ENCODE results near the gene ARMS2. TPM values are rescaled to one million over a fixed set of nuclear protein-coding genes. Genes with fewer than 3 reads are reported as not detected.

The ARMS2 gene
- total RNA-seq, 2 donors from 2014 or later: not detected

DNA sequence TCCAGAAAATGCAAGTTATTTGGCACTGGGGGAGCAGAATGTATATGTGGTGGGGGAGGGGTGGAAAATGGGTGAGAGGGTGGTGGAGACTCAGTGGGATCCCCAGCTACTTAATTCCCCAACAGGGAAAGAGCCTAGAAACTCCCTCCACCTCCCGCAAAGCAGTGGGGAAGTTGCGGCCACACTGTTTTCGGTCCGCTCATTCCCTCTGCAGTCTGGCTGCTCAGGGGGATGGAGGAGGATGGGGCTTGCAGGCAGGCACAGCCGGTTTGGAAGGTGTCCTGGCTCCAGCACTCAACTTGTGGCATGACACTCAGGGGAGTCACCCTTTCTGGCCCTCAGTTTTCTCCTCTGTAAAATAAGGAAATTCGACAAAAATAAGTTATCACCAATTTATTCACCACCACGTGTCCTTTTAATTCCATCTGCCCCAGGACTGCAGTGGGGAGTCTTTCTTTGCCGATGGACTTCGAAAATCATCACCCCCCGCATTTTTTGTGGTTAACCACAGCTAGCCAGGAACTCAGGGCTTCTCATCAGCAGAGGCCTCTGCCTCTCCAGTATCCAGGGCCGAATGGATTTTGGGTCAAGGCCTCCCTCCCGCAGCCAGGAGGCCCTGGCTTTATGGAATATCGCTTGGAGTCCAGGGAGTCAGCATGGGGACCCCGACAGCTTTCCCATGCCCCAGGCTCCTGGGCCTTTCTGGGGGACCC lies 5.3 kb downstream of the ARMS2 start:
- no peak for ATAC-seq

GRCh38 chr10:122460891-122461293 lies 6.4 kb downstream of the ARMS2 start:
- Mint-ChIP-seq H3K4me1 (peaks cover 21% of the 10 kb centered on the region), H3K4me3 (peak overlapping the region; percentile 69), H3K36me3 (ENCODE audit: low read depth) (no peaks in the 10 kb centered on the region), H3K27ac (no peak overlapping the region), H3K27me3 (peaks cover 56% of the 10 kb centered on the region)
- DNase-seq (no peak), ATAC-seq (no peak)
- no peaks in the 10 kb centered on the region for H3K9me3 ChIP-seq (ENCODE audit: control insufficient read depth, low read length, poor library complexity, severe bottlenecking)

More for the DNA sequence above, 5.3 kb downstream of the ARMS2 start:
- DNase-seq: no peak
- Mint-ChIP-seq H3K4me1 (peaks cover 17% of the 10 kb centered on the region), H3K4me3 (peak overlapping the region; percentile 43), H3K27ac (no peak overlapping the region), H3K27me3 (peaks cover 57% of the 10 kb centered on the region), H3K36me3 (ENCODE audit: low read depth) (no peaks in the 10 kb centered on the region)
- H3K9me3 ChIP-seq (ENCODE audit: control insufficient read depth, low read length, poor library complexity, severe bottlenecking): no peaks in the 10 kb centered on the region

- DNase-seq (no peak), ATAC-seq (peak; percentile 9)
- H3K9me3 ChIP-seq (ENCODE audit: control insufficient read depth, low read length, poor library complexity, severe bottlenecking): no peaks in the 10 kb centered on the region
- Mint-ChIP-seq H3K27me3 (peaks cover 55% of the 10 kb centered on the region), H3K36me3 (ENCODE audit: low read depth) (no peaks in the 10 kb centered on the region), H3K27ac (no peak within 1 kb of the TSS), H3K4me1 (peaks cover 21% of the 10 kb centered on the region), H3K4me3 (peak within 1 kb of the TSS; percentile 87)
These were observed 6.9 kb downstream of the ARMS2 start, which contains the start of gene HTRA1 for GRCh38 chr10:122461367-122461728. Gene HTRA1 (plus strand): TSS chr10:122461553. CDS start chr10:122461653, 100 bp downstream.

GRCh38 chr10:122461729-122462532 lies 7.5 kb downstream of the ARMS2 start:
- H3K9me3 ChIP-seq (ENCODE audit: control insufficient read depth, low read length, poor library complexity, severe bottlenecking): no peaks in the 10 kb centered on the region
- H3K27me3 Mint-ChIP-seq: peaks cover 60% of the 10 kb centered on the region
- peaks cover 21% of the 10 kb centered on the region for H3K4me1 Mint-ChIP-seq
- H3K27ac Mint-ChIP-seq: no peak overlapping the region
- peak; percentile 56 for ATAC-seq
- no peaks in the 10 kb centered on the region for H3K36me3 Mint-ChIP-seq (ENCODE audit: low read depth)
- peak overlapping the region; percentile 87 for H3K4me3 Mint-ChIP-seq
- no peak for DNase-seq

DNA sequence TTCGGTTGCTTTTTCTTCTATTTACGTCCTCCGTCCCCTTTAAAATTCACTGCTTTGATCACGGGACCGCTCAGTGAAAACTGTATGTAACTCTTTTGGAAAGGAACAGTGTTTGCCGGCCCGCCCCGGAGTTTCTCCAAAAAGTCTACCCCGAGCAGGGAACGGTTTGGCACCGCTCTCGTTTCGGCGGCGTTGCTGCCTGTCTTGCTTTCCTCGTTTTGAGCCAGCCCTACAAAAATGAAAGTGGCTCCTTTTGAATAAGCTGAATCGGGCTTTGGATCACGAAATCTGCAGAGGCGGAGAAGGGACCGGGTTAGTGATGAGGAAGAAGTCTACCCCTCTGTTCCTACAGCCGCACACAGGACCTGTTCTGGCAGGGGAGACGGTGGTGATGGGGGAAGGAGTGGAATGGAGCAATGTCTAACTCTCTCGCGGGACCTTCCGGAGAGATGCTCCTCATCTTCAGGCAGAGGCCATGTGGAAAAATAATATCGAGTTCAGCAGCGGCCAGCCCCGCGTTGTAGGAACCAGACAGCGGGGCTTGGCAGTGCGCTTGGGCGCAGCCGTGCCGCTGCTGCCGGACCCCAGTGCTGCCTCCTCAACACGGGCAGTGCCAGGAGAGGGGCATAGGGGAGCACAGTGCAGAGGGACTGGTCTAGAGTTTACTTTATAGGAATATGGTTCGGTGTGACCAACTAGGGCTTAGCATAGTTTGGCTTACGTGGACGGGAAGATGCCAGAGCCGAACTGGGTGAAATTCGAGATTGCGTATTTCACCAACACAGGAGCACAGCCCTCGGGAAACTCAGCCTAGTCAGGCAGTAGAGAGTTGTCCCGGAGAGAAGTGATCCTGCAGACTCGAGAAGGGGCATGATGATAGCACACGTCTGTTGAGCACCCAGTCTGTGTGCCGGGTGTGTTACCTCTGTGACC lies 8.3 kb downstream of the ARMS2 start:
- peaks cover 67% of the 10 kb centered on the region for H3K27me3 Mint-ChIP-seq
- no peaks in the 10 kb centered on the region for H3K36me3 Mint-ChIP-seq (ENCODE audit: low read depth)
- H3K4me1 Mint-ChIP-seq: peaks cover 21% of the 10 kb centered on the region
- peak overlapping the region; percentile 87 for H3K4me3 Mint-ChIP-seq
- no peak overlapping the region for H3K27ac Mint-ChIP-seq
- ATAC-seq: no peak
- no peaks in the 10 kb centered on the region for H3K9me3 ChIP-seq (ENCODE audit: control insufficient read depth, low read length, poor library complexity, severe bottlenecking)
- no peak for DNase-seq

- peaks cover 63% of the 10 kb centered on the region for H3K27me3 Mint-ChIP-seq
- peak overlapping the region; percentile 70 for H3K4me3 Mint-ChIP-seq
- peaks cover 21% of the 10 kb centered on the region for H3K4me1 Mint-ChIP-seq
These were observed 9.2 kb downstream of the ARMS2 start for GRCh38 chr10:122463466-122464249.

DNA sequence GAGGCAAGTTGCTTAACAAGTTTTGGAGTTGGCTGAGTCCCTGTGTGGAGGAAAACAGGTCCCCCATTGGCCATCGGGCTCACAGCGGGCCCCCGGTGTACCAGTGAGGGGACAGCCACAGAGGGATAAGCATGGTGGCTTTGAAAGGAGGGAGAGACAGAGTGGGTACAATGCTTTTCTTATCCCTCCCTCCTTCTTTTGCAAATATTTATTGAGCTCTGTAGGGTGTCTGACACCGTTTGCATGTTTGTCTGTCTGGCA lies 9.7 kb downstream of the ARMS2 start:
- no peak overlapping the region for H3K27ac Mint-ChIP-seq
- no peak for DNase-seq
- no peaks in the 10 kb centered on the region for H3K9me3 ChIP-seq (ENCODE audit: control insufficient read depth, low read length, poor library complexity, severe bottlenecking)
- no peak for ATAC-seq
- H3K27me3 Mint-ChIP-seq: peaks cover 61% of the 10 kb centered on the region
- H3K4me1 Mint-ChIP-seq: peaks cover 19% of the 10 kb centered on the region
- no peaks in the 10 kb centered on the region for H3K36me3 Mint-ChIP-seq (ENCODE audit: low read depth)
- no peak overlapping the region for H3K4me3 Mint-ChIP-seq

More at GRCh38 chr10:122463466-122464249, 9.2 kb downstream of the ARMS2 start:
- no peaks in the 10 kb centered on the region for H3K9me3 ChIP-seq (ENCODE audit: control insufficient read depth, low read length, poor library complexity, severe bottlenecking)
- ATAC-seq (no peak), DNase-seq (no peak)
- H3K36me3 Mint-ChIP-seq (ENCODE audit: low read depth): no peaks in the 10 kb centered on the region
- H3K27ac Mint-ChIP-seq: no peak overlapping the region

GRCh38 chr10:122464586-122464985 lies 10.1 kb downstream of the ARMS2 start:
- Mint-ChIP-seq H3K4me1 (peaks cover 17% of the 10 kb centered on the region), H3K36me3 (ENCODE audit: low read depth) (no peaks in the 10 kb centered on the region), H3K27ac (no peak overlapping the region), H3K27me3 (peaks cover 61% of the 10 kb centered on the region), H3K4me3 (no peak overlapping the region)
- ATAC-seq (no peak), DNase-seq (no peak)
- H3K9me3 ChIP-seq (ENCODE audit: control insufficient read depth, low read length, poor library complexity, severe bottlenecking): no peaks in the 10 kb centered on the region

DNA sequence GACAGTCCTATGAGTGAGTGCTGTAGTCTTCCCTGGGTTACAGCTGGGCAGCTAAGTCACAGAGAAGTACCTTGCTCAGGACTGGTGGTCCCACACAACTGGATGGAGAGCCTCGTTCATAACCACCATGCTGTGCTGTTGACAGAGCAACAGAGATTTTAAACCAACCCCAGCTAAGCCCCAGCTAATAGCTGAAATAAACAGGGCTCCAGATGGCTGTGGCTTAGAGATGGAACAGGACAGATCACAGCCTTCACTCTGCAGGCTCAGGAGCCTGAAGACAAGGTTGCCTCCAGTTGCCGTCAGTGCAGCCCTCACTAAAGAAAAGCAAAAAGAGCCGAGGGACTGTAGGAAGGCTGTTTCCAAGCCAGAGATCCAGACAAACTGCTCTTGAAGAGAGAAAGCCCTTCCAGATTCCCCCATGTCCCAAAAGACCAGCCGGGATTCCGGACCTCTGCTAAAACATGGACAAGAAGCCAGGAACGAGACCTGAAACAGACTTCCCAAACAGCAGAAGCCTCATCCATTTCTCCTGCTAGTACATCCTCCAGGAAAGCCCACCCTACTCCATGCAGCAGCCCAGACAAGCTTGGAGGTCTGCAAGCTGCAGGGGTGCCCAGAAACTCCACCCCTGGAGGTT lies 11.1 kb downstream of the ARMS2 start:
- Mint-ChIP-seq H3K4me3 (no peak overlapping the region), H3K4me1 (peaks cover 16% of the 10 kb centered on the region), H3K36me3 (ENCODE audit: low read depth) (no peaks in the 10 kb centered on the region), H3K27ac (no peak overlapping the region), H3K27me3 (peaks cover 59% of the 10 kb centered on the region)
- ATAC-seq (no peak), DNase-seq (no peak)
- no peaks in the 10 kb centered on the region for H3K9me3 ChIP-seq (ENCODE audit: control insufficient read depth, low read length, poor library complexity, severe bottlenecking)

DNA sequence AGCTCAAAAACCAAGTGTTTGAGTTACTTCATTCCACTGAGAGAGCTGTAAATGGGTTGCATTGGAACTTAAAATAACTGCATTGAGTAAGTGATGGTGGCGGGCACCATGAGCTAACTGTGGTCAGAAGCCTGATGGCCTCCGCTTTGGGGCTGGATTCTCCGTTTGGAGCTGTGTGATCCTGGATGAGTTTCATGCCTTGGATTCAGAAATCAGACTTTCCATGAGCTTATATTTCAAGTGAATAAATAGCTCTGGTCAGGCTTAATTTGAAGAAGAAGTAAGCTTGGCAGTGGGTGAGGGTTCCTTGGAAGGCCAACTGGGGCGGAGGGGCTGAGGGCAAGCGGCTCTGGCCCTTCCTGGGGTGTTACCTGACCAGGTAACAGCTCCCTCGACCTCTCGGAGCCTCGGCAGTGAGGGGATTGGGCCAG lies 12.5 kb downstream of the ARMS2 start:
- Mint-ChIP-seq H3K27ac (no peak overlapping the region), H3K4me3 (no peak overlapping the region), H3K4me1 (peaks cover 13% of the 10 kb centered on the region), H3K36me3 (ENCODE audit: low read depth) (no peaks in the 10 kb centered on the region), H3K27me3 (peaks cover 71% of the 10 kb centered on the region)
- H3K9me3 ChIP-seq (ENCODE audit: control insufficient read depth, low read length, poor library complexity, severe bottlenecking): no peaks in the 10 kb centered on the region
- ATAC-seq (no peak), DNase-seq (no peak)

- no peaks in the 10 kb centered on the region for H3K9me3 ChIP-seq (ENCODE audit: control insufficient read depth, low read length, poor library complexity, severe bottlenecking)
- Mint-ChIP-seq H3K27ac (no peak overlapping the region), H3K4me1 (peaks cover 12% of the 10 kb centered on the region), H3K36me3 (ENCODE audit: low read depth) (no peaks in the 10 kb centered on the region), H3K4me3 (no peak overlapping the region), H3K27me3 (peaks cover 67% of the 10 kb centered on the region)
- no peak for ATAC-seq
- DNase-seq: no peak
These were observed 13.2 kb downstream of the ARMS2 start for GRCh38 chr10:122467701-122468100.

DNA sequence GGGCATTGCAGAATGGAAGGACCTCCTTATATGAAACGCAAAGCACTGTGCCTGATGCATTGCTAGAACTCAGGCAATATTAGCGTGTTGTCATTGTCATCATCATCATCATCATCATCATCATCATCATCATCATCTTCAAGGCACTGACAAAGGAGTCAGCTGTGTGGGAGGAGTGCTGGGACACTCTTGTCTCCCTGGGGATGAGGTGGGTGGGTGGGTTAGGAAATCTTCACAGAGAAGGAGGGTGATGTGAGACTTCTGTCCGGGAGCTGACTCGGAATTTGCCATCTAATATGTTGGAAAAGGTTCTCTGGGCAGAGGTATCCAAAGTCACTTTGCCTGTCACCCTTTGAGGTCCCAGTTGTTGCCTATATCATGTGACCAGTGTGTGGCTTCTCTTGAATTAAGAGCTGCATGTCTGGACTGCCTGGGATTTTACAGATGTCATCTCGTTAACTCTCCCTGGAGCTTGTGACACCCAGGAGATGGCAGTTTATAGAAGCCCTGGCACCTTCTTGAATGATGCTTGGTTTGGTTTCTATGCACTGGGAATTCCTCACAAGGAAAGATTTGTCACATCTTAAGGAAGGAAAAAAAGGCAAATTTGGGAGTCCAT lies 14.0 kb downstream of the ARMS2 start:
- Mint-ChIP-seq H3K4me3 (no peak overlapping the region), H3K27me3 (peaks cover 60% of the 10 kb centered on the region), H3K36me3 (ENCODE audit: low read depth) (no peaks in the 10 kb centered on the region), H3K27ac (no peak overlapping the region), H3K4me1 (peaks cover 8% of the 10 kb centered on the region)
- no peak for DNase-seq
- no peaks in the 10 kb centered on the region for H3K9me3 ChIP-seq (ENCODE audit: control insufficient read depth, low read length, poor library complexity, severe bottlenecking)
- no peak for ATAC-seq
